HT1080 (cell line): ENCODE results near the gene C19orf85. TPM values are rescaled to one million over a fixed set of nuclear protein-coding genes. Genes with fewer than 3 reads are reported as not detected.
"Not testable (repeated sequence)": the region's sequence is repeated elsewhere in the genome, so short reads cannot be mapped to it uniquely, and the experiment has no call there.

Experiments used
- DNase-seq: peaks from one replicate; pipeline ENCODE4 v3.0.0-alpha.2; 2015; ENCODE audit warnings: low read depth
- polyA plus RNA-seq, 2 experiments: library from polyadenylated mRNA; depleted of rRNA; stranded (reverse); fragments of >200 nt; gene quantifications; 2 replicates each; pipeline ENCODE4 v1.2.3, GENCODE V29; 2015
- total RNA-seq: library from RNA; depleted of rRNA; stranded (reverse); fragments of >200 nt; shearing (Covaris generic); gene quantifications from 2 replicates; pipeline ENCODE4 v1.2.3, GENCODE V29; 2014; rRNA removed

Gene C19orf85
- total RNA-seq: 0.10 TPM in 1 of 2 replicates, not detected in the other
- not detected in 2 replicates for polyA plus RNA-seq (2015; cell fraction: cytosol; rRNA removed)
- 0.16 TPM in 1 of 2 replicates, not detected in the other for polyA plus RNA-seq (2015; cell fraction: nucleus; rRNA removed)

GRCh38 chr19:55464662-55465054 is at the start of gene C19orf85:
C19orf85 (minus strand) TSS chr19:55464751; CDS start chr19:55464554, 197 bp downstream.
- no peak for DNase-seq

DNA sequence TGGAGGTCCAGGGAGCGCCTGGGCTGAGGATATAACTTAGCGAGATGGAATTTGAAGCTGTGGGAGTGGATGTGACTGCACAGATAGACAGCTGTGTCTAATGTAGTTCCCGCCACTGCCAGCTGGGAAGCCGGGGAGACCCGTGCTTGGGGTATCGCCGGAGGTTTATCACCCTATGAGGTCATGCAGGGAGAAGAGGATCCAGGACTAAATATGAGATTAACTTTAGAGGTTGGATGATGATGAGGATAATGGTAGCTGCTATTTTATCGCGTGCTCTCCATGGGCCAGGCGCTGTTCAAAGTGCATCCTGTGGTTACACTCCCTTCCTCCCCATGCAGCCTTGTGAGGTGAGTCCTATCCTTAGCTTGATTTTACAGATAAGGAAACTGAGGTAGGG is 43.6 kb upstream of the C19orf85 start:
- no peak for DNase-seq

DNA sequence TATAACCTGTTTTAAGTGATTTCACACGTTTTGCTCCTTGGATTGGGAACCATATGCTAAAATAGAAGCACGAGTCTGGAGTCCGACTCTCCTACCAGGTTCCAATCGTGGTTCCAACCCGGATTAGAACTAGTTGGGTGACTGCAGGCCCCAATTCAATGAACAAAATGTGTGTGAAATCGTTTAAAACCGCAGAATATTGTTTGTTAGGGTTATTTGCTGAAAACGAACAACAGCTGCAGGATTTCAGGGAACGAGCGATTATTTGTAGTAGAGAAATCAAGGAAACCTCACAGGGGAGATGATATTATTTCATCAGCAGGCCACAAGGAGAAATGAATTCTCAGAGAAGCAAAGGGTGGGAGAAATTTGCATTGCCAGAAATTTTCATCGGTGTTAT is 40.4 kb upstream of the C19orf85 start:
- no peak for DNase-seq

- no peak for DNase-seq
Observed at GRCh38 chr19:55504252-55504603, 39.7 kb upstream of the C19orf85 start.

GRCh38 chr19:55503502-55504251 is 39.1 kb upstream of the C19orf85 start:
- peak; percentile 83 for DNase-seq

DNA sequence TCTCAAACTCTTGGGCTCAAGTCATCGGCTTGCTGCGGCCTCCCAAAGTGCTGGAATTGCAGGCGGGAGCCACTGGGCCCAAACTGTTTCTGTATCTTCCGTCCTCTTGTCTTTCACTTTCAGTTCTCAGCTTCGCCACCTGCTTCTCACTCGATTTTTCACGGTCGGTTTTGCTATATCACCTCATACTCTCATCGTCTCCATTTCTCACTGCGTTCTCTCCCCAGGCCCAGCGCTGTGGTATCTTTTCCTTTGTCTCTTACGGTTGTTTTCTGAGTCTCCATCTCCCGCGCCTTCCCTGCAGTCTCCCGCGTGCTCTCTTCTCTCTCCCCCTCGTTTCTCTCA is 38.6 kb upstream of the C19orf85 start:
- DNase-seq: no peak

DNA sequence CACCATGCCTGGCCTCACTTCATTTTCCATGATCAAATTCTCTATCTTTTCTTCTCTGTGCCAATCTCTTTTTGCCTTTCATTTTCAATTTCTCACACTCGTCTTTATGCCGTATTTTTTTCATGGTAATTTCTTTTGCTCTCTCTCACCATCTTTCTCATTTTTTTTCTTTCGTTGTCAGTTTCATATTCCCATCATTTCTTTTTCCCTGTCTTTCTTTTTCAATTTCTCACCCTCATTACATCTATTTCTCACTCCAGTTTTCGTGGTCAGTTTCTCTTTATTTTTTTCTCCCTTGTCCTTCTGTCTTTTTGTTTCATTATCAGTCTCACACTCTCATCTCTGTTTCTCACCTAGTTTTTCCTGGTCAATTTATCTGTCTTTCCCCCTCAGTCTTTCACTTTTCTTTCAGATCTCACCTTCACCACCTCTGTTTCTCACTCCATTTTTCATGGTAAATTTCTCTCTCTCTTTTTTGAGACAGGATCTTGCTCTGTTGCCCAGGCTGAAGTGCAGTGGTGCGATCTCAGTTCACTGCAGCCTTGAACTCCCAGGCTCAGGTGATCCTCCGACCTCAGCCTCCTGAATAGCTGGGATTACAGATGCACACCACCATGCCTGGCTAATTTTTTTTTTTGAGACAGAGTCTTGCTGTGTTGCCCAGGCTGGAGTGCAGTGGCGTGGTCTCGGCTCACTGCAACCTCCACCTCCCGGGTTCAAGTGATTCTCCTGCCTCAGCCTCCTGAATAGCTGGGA is 37.8 kb upstream of the C19orf85 start:
- no peak for DNase-seq

DNA sequence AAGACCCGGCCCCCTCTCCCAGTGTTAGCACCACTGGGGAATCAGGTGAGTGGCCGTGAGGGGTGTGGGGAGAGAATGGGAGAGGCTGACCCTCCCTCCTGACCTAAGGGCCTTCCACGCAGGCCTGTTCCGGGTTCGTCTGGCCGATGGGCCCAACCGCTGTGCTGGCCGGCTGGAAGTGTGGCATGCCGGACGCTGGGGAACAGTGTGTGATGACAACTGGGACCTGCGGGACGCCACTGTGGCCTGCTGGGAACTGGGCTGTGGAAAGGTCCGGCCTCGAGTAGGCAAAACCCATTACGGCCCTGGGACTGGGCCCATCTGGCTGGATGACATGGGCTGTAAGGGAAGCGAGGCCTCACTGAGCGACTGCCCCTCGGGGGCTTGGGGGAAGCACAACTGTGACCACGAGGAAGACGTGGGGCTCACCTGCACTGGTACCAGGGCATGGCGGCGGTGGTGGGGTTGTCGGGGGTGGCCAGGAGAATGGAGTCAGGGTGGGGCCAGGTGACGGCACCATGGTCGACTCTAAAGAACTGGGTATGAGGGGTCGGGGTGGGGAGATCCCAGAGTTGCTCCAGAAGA is 35.9 kb upstream of the C19orf85 start:
- no peak for DNase-seq

DNA sequence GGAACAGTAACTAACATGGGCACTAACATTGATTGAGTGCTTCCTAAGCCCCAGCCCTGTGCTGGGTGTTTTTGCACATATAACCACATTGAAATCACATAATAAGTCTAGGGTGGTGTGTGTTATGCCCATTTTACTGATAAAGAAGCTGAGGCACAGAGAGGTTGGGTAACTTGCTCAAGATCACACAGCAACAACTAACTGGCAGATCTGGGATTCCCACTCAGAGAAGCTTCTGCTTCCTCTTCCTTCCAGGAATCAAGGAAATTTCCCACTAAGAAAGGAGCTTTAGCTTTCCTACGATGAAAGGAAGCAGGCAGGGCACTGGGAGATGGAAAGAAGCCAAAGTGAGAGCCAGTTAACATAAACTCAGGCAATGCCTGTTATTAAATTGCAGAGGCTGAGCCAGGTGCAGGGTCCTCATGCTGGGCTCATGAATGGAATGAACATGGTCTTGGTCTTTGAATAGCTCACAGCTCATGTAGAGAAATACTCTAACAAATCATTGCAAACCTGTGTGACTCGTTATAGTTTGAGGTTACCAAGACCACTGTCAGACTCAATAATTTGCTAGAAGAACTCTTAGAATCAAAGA is 33.8 kb upstream of the C19orf85 start:
- DNase-seq: no peak

DNA sequence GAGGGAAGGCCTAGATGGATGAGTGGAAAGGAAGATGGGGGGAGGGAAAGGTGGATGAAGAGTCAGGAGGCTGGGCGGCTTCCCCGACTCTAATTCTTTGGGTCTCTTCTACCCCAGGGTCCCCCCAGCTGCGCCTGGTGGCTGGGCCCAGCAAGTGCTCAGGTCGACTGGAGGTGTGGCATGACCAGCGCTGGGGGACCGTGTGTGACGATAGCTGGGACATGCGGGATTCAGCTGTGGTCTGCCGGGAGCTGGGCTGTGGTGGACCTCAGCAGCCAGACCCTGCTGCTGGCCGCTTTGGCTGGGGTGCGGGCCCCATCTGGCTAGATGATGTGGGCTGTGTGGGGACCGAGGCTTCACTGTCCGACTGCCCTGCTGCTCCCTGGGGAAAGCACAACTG is 33.2 kb upstream of the C19orf85 start:
- no peak for DNase-seq

DNA sequence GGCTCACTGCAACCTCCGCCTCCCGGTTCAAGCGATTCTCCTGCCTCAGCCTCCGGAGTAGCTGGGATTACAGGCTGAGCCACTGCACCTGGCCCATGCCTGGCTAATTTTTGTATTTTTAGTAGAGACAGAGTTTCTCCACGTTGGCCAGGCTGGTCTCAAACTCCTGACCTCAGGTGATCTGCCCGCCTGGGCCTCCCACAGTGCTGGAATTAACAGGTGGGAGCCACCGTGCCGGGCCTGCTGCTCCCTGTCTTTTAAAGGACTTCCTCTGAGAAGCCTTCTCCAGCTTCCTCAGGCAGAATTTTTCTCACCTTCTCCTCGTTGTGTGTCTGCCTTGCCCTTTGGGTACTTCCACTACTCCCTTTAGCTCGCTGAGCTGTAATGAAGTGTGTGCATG is 32.3 kb upstream of the C19orf85 start:
- not testable (repeated sequence) for DNase-seq

- no peak for DNase-seq
Observed at GRCh38 chr19:55495646-55496349, 31.2 kb upstream of the C19orf85 start.

DNA sequence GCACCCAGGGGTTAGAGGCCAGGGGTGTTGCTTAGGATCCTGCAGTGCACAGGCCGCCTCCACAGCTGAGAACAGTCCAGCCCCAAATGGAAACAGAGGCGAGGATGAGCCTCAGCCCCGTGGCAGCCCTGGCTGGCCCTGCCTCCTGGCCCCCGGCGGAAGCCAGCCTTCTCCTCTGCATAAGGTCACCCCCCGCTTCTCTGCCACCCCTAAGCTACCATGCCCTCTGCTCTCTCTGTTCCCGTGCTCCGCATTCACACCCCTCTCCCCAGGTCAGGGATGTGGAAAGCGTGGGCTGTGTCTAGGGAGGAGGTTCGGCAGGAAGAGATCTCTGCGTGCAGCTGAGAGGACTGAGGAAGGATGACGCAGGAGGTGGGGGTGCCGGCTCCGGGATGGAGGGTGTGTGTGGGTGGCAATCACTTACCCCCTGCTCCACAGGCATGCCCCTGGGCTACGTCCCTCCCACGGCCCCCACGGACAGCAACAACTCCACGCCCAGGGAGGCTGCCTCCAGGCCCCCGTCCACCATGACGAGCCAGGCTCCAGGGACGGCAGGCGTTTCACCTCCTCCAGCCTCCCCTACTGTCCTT is 29.7 kb upstream of the C19orf85 start:
- DNase-seq: no peak

- no peak for DNase-seq
Observed at GRCh38 chr19:55493645-55494171, 29.2 kb upstream of the C19orf85 start.

DNA sequence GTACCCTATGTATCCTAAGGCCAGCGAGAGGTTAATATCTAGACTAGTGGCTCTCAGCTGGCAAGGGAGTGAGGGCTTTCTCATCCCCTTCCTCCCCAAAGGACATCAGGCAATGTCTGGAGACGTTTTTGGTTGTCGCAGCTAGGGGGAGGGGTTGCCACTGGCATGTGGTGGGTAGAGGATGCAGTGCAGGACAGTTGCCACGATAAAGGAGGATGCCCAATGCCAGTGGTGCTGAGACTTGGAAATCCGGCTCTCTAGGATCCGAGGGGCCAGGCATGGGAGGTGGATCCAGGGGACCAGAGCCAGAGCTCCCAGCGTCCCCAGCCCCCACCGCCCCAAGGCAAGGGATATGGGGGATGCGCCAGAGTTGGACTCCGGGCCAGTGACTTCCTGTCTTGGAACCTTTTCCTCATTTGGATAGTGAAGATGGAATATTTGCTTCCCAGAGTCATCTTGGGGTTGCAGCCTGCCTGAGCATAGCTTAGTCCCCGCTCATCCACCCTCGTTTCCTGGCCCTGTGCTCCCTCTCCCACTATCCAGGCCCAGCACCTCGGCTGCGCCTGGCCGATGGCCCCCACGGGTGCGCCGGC is 28.6 kb upstream of the C19orf85 start:
- DNase-seq: no peak

DNA sequence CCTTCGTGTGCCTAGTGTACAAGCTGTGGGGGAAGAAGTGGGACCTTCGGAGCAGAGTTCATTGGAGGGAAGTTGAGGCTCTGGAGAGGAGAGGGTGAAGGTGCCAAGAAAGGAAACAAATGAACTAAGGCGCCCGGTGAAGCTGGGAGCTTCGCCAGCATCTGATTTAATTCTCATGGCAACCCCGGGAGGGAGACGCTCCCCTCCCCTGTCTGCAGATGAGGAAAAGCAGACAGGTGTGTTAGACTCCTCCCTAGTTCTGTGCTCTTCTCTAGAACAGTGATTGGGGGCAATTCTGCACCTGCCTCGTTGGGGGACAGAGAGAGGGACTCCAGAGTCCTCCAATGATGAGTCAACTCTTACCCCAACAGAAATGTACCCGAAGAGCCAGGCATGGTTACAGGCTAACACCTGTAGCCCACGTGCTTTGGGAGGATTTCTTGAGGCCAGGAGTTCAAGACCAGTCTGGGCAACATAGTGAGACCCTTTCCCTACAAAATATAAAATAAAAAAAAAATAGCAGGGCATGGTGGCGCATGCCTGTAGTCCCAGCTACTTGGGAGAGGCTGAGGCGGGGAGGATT is 27.9 kb upstream of the C19orf85 start:
- DNase-seq: no peak

GRCh38 chr19:55491546-55492360 is 27.2 kb upstream of the C19orf85 start:
- no peak for DNase-seq

DNA sequence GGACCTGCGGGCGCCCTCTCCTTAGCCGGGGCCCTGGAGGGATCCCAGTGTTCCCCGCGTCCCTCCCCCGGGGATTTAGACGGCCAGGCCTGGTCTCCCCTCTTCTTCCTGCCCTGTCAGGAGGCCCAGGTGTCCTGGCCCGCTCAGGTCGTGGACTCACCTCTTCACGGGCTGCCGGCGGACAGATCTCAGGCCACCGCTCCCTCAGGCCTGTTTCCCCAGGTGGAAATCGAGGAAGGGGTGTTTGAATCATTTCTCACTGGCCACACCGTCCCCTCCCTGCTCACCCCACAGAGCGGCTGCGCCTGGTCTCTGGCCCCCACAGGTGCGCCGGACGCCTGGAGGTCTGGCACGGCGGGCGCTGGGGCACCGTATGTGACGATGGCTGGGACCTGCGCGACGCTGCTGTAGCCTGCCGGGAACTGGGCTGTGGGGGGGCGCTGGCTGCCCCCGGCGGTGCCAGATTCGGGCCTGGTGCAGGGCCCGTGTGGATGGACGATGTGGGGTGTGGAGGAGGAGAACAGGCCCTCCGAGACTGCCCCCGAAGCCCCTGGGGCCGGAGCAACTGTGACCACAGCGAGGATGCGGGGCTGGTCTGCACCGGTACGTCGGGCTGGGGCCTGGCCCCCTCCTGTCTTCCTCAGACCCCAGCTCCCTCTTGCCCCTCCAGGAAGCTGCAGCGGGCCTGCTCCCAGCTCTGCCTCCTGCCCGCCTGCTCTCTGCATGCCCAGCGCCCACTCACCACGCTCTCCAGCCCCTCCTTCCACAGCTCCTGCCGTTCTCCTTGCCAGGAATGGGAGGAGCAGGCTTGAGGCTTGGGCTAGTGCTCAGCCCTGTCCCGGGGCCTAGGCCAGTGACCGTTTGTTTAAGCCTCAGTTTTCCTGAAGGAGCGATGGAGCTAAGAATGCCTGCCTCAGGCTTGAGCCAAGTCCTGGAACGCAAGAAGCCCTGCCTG is 26.2 kb upstream of the C19orf85 start:
- no peak for DNase-seq
